Thyroid gland (tissue), 4 donors: ENCODE data around the gene SHROOM3. TPM values are rescaled to one million over a fixed set of nuclear protein-coding genes. Genes with fewer than 3 reads are reported as not detected.

Experiments used
- DNase-seq, 2 donors: peaks; one replicate each; pipeline ENCODE4 v3.0.0-alpha.2; 2019
- H3K27ac ChIP-seq, 3 donors: fragments of 200-600 bp; sonication (generic); 1 replicate in 2 of 3; 2 replicates in 1 of 3; pipeline ENCODE4 v1.5.1; 2016 to 2019; ENCODE audit warnings: mild to moderate bottlenecking in 1 of 3, moderate library complexity in 1 of 3
- H3K27me3 ChIP-seq: fragments of 200-600 bp; sonication (generic); one replicate; pipeline ENCODE4 v1.5.1; 2019
- H3K36me3 ChIP-seq, 2 donors: fragments of 200-600 bp; sonication (generic); one replicate each; pipeline ENCODE4 v1.5.1; 2016 to 2019
- H3K4me1 ChIP-seq, 2 donors: fragments of 200-600 bp; sonication (generic); one replicate each; pipeline ENCODE4 v1.5.1; 2017 to 2019
- H3K4me3 ChIP-seq, 3 donors: fragments of 200-600 bp; sonication (generic); replicated peaks in 1 of 3; 1 replicate in 2 of 3; 2 replicates in 1 of 3; pipeline ENCODE4 v1.5.1; 2016; ENCODE audit warnings: mild to moderate bottlenecking in 1 of 3
- H3K9me3 ChIP-seq: fragments of 200-600 bp; sonication (generic); one replicate; pipeline ENCODE4 v1.5.1; 2017
- CTCF ChIP-seq, 6 experiments: fragments of 200-600 bp in 3 of 6; fragments of 450-650 bp in 3 of 6; sonication (generic) in 3 of 6; IDR thresholded peaks; one replicate each; pipeline ENCODE4 v1.5.1; 2016 to 2019; ENCODE audit warnings: antibody characterized with exemption in 6 of 6, mild to moderate bottlenecking in 2 of 6, inconsistent platforms in 1 of 6, moderate library complexity in 1 of 6
- POLR2A ChIP-seq, 2 donors: fragments of 450-650 bp; IDR thresholded peaks; one replicate each; pipeline ENCODE4 v1.6.1; 2017; ENCODE audit warnings: antibody characterized with exemption in 2 of 2, mild to moderate bottlenecking in 2 of 2, moderate library complexity in 1 of 2
- WGBS, 2 donors: methylation state at CpG; one replicate each; pipeline ENCODE4 v1.1.5; 2017; 5-methylcytosine and 5-hydroxymethylcytosine counted together
- intact Hi-C: fragments of 100-400 bp; cut with DNase I; formaldehyde crosslinking; loops from one replicate; pipeline ENCODE4 v1.15.1; 2023
- total RNA-seq, 4 donors: library from RNA; depleted of rRNA; stranded (reverse); fragments of >200 nt; gene quantifications; one replicate each; pipeline ENCODE4 v1.2.3, GENCODE V29; 2016

SHROOM3 gene
- total RNA-seq, 4 donors from 2014 or later = 41.7 to 77.8 (median 62.0) TPM

DNA sequence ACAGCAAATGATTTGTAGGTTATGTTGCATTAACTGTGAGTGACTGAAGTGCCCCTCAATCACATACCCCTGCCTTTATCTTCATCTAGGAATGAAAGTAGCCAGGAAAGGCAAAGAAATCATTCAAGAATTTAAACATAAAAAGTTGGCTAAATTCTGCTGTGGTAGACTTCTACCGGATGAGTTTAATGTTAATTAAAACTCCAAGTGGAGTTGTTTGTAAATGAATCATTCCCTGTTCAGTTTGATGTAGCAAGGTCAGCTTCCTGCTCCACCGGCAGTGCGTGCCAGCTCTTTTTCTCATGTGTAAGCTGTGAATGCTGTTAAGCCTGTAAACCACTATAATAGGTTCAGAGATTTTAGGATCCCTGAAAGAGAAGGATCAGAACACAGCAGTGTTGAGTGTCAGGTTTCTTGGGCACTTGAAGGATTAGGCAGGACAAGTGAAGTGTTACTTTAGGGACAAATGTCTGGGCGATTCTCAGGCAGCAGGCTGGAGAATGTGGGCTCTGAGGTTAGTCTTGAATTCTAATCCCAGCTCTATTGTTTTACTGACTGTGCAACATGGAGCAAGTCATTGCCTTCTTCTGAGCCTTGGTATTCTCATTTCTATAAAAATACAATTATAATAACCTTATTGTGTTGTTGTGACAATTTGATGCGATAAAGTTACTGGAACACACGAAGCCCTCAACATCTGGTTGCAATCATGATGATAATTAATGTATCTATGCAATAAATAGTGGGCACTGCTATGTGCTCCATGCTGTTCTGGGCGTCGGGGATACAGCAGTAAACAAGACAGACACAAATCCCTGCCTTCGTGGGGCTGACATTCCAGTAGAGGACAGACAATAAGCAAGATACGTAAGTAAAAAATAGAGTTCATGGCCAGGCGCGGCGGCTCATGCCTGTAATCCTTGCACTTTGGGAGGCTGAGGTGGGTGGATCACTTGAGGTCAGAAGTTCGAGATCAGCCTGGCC is 112.0 kb downstream of the SHROOM3 start:
- TF ChIP-seq CTCF (IDR thresholded peaks at IDR 0.05) (no peak), POLR2A (IDR thresholded peaks at IDR 0.05) (no peak)
- H3K36me3 ChIP-seq = no peaks in the 10 kb centered on the region
- peak; percentile 38 to 74 for DNase-seq
- H3K27ac ChIP-seq = peak overlapping the region in 2 of 3 donors; percentile 29 to 43
- H3K4me3 ChIP-seq = no peak overlapping the region
- peaks cover 18 to 26% of the 10 kb centered on the region in 2 donors for H3K4me1 ChIP-seq
- intact Hi-C loops = no loop called here
- WGBS, 2 donors = 64 to 72% methylated on average over 14 of the region's 14 CpGs
- no peaks in the 10 kb centered on the region for H3K9me3 ChIP-seq
- no peaks in the 10 kb centered on the region for H3K27me3 ChIP-seq

DNA sequence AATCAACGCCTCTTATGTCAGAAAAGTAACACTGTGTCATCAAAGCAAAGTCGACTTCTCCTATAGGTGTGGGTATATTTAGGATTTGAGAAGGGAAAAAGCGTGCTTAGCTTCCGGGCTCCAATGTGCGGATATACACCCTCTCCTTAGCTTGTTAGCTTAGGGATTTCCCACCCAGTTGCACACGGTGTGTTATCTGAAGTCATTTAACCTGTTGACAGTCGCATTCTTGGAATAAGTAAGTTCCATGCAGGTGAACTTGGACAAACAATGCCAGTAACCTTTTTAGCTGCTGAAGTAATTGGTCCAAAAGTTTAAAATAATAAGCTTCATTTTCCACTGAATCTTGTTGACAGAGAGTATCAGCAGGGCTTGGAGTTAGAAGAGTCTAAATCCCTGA is 113.7 kb downstream of the SHROOM3 start:
- peak in 1 of 2 donors; percentile 39 for DNase-seq
- Histone ChIP-seq H3K4me1 (peaks cover 22 to 26% of the 10 kb centered on the region in 2 donors), H3K9me3 (no peaks in the 10 kb centered on the region), H3K4me3 (no peak overlapping the region), H3K27ac (peak overlapping the region; percentile 54 to 70 (median 65)), H3K36me3 (no peaks in the 10 kb centered on the region), H3K27me3 (no peaks in the 10 kb centered on the region)
- WGBS, 2 donors = 48 to 55% methylated on average over 7 of the region's 7 CpGs
- TF ChIP-seq POLR2A (IDR thresholded peaks at IDR 0.05) (peak in 1 of 2 donors; percentile 8), CTCF (IDR thresholded peaks at IDR 0.05) (no peak)
- intact Hi-C loops = no loop called here

- DNase-seq = no peak
- intact Hi-C loops = no loop called here
- Histone ChIP-seq H3K4me1 (peaks cover 22 to 26% of the 10 kb centered on the region in 2 donors), H3K9me3 (no peaks in the 10 kb centered on the region), H3K27ac (peak overlapping the region in 2 of 3 donors; percentile 54 to 70), H3K4me3 (no peak overlapping the region), H3K36me3 (no peaks in the 10 kb centered on the region), H3K27me3 (no peaks in the 10 kb centered on the region)
- TF ChIP-seq CTCF (IDR thresholded peaks at IDR 0.05) (no peak), POLR2A (IDR thresholded peaks at IDR 0.05) (no peak)
- 85 to 91% methylated on average over 1 of the region's 1 CpG for WGBS, 2 donors
Observed at GRCh38 chr4:76549765-76550164, 114.7 kb downstream of the SHROOM3 start.

- Histone ChIP-seq H3K36me3 (no peaks in the 10 kb centered on the region), H3K27ac (peak overlapping the region in 1 of 3 donors; percentile 16), H3K27me3 (no peaks in the 10 kb centered on the region), H3K4me3 (no peak overlapping the region), H3K9me3 (no peaks in the 10 kb centered on the region), H3K4me1 (peaks cover 22 to 26% of the 10 kb centered on the region in 2 donors)
- intact Hi-C loops = no loop called here
- TF ChIP-seq CTCF (IDR thresholded peaks at IDR 0.05) = no peak
- 79 to 83% methylated on average over 8 of the region's 8 CpGs for WGBS, 2 donors
- no peak for DNase-seq
Observed at GRCh38 chr4:76550966-76551780, 116.1 kb downstream of the SHROOM3 start.
